Erythroblast (primary cell): ENCODE results near the gene TSFM.

ENCODE experiments used
- GATA1 ChIP-seq: IDR thresholded peaks from 2 replicates; pipeline ENCODE4 v1.6.1; 2011; ENCODE audit warnings: low read depth, mild to moderate bottlenecking, control low read depth, low read length, moderate library complexity
- POLR2A ChIP-seq: IDR thresholded peaks from 2 replicates; pipeline ENCODE4 v1.6.1; 2011; ENCODE audit warnings: mild to moderate bottlenecking, low read length

DNA sequence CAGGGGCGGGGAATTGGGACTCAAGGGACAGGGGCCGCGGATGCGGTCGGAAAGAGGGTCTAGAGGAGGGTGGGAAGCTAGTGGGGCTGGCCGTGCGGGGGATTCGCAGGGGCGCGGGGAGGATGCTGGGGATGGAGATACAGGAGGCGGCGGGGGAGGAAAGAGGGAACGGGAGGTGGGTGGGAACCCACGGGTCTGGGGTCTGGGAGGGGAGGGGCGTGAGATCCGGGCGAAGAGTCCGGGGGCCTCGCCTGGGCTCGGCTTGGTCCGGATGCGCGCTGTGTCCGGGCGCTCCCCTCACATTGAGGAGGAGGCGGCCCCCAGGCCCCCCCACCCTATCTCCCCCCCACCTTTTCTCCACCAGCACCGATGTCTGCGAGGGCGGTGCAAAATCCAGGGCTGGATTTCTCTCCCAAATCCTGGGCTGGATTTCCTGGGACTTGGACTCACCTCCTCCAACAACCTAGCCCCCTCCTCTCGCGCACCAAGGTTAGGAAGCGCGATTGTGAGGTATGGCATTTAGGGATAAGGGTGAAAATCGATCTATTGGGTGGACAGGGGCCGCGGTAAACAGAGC is 43.8 kb upstream of the TSFM start, which contains the start of gene AGAP2:
- TF ChIP-seq POLR2A: no peak
- no peak for TF ChIP-seq GATA1
